A549 (cell line): ENCODE results near the gene ASPSCR1. TPM values are rescaled to one million over a fixed set of nuclear protein-coding genes. Genes with fewer than 3 reads are reported as not detected.
A peak's percentile ranks its signal among the peaks of the same experiment; 100 is the strongest.
"Not testable (repeated sequence)": the region's sequence is repeated elsewhere in the genome, so short reads cannot be mapped to it uniquely, and the experiment has no call there.

Experiments
- ATAC-seq, 2 experiments: fragments of 200-7000 bp in 1 of 2; fragments of >200 bp in 1 of 2; cut with Nextera tagmentation in 1 of 2; cut with Tn5 transposase in 1 of 2; 3 replicates each; pipeline versions ENCODE4 v1.8.0 to v1.9.1; 2018 to 2020; ENCODE audit warnings: mild to moderate bottlenecking in 1 of 2, moderate library complexity in 1 of 2
- CTCF ChIA-PET: fragments of 300-600 bp; sonication (Branson Sonifier 250); formaldehyde crosslinking; extraction: SDS; loops from one replicate; lab custom pipeline; 2021; ENCODE audit warnings: antibody characterized with exemption, inconsistent platforms; lab: Yijun Ruan, JAX
- POLR2A ChIA-PET: fragments of 350-600 bp; formaldehyde crosslinking; extraction: SDS; loops from one replicate; lab custom pipeline; 2021; ENCODE audit warnings: antibody characterized with exemption, inconsistent platforms; lab: Yijun Ruan, JAX
- DNase-seq, 2 experiments: peaks; one replicate each; pipeline versions ENCODE4 v3.0.0 to v3.0.0-alpha.2; 2011 to 2016; ENCODE audit warnings: low read depth in 1 of 2, low spot score in 1 of 2
- FAIRE-seq: peaks from 2 replicates; lab custom pipeline; 2011; peaks lifted over from hg19 to GRCh38; lab: Jason Lieb, UNC
- H3K27ac ChIP-seq, 2 experiments: fragments of >200 bp; sonication (Bioruptor Twin); formaldehyde crosslinking; 3 replicates each; pipeline ENCODE4 v1.5.1; 2016 to 2017
- H3K4me1 ChIP-seq: fragments of >200 bp; sonication (Bioruptor Twin); formaldehyde crosslinking; 3 replicates; pipeline ENCODE4 v1.6.1; 2016
- H3K4me2 ChIP-seq: fragments of >200 bp; sonication (Bioruptor Twin); formaldehyde crosslinking; 3 replicates; pipeline ENCODE4 v1.6.1; 2016
- H3K4me3 ChIP-seq: fragments of >200 bp; sonication (Bioruptor Twin); formaldehyde crosslinking; 3 replicates; pipeline ENCODE4 v1.5.1; 2016
- H3K9me3 ChIP-seq: fragments of >200 bp; sonication (Bioruptor Twin); formaldehyde crosslinking; 3 replicates; pipeline ENCODE4 v1.6.1; 2016
- ATOH8 ChIP-seq: fragments of 250-450 bp; sonication (Bioruptor Pico); IDR thresholded peaks from 2 replicates; pipeline ENCODE4 v1.5.0; 2020; ENCODE audit warnings: low read depth, mild to moderate bottlenecking, moderate library complexity
- BCL3 ChIP-seq: fragments of >200 bp; sonication (Bioruptor Twin); formaldehyde crosslinking; IDR thresholded peaks from 3 replicates; pipeline ENCODE4 v1.6.1; 2016
- CHD2 ChIP-seq: fragments of 150-350 bp; IDR thresholded peaks from 2 replicates; pipeline ENCODE4 v1.6.1; 2014; ENCODE audit warnings: low read length; ENCODE audit not compliant: partially characterized antibody
- FOSL2 ChIP-seq, 2 experiments: fragments of 450-650 bp in 1 of 2; fragments of >200 bp in 1 of 2; sonication (Bioruptor Twin) in 1 of 2; formaldehyde crosslinking; IDR thresholded peaks; 2 replicates each; pipeline versions ENCODE4 v1.5.0 to v1.6.1; 2016 to 2020; ENCODE audit warnings: mild to moderate bottlenecking in 1 of 2, moderate library complexity in 1 of 2
- JUNB ChIP-seq: fragments of >200 bp; sonication (Bioruptor Twin); formaldehyde crosslinking; IDR thresholded peaks from 2 replicates; pipeline ENCODE4 v1.6.1; 2016
- MAFK ChIP-seq: fragments of 450-650 bp; IDR thresholded peaks from 2 replicates; pipeline ENCODE4 v1.6.1; 2014; ENCODE audit not compliant: partially characterized antibody
- RAD21 ChIP-seq, 2 experiments: fragments of >200 bp in 1 of 2; sonication (Bioruptor Twin) in 1 of 2; formaldehyde crosslinking in 1 of 2; IDR thresholded peaks in 1 of 2; conservative IDR thresholded peaks in 1 of 2; 2 replicates in 1 of 2; 3 replicates in 1 of 2; pipeline ENCODE4 v1.6.1; 2012 to 2018; ENCODE audit warnings: inconsistent platforms in 1 of 2
- RCOR1 ChIP-seq: fragments of 150-350 bp; IDR thresholded peaks from 2 replicates; pipeline ENCODE4 v1.6.1; 2014; ENCODE audit warnings: antibody characterized with exemption, low read length, low read depth
- REST ChIP-seq: fragments of 200-600 bp; sonication (generic); IDR thresholded peaks from 2 replicates; pipeline ENCODE4 v1.6.1; 2016; ENCODE audit warnings: antibody characterized with exemption, mild to moderate bottlenecking, moderate library complexity
- SREBF2 ChIP-seq: fragments of 450-650 bp; IDR thresholded peaks from 2 replicates; pipeline ENCODE4 v1.6.1; 2014; ENCODE audit warnings: mild to moderate bottlenecking, moderate library complexity
- TP53 ChIP-seq: fragments of 250-450 bp; sonication (Bioruptor Pico); IDR thresholded peaks from 2 replicates; pipeline ENCODE4 v1.5.0; 2021; ENCODE audit warnings: mild to moderate bottlenecking, moderate library complexity
- USF2 ChIP-seq: fragments of 450-650 bp; IDR thresholded peaks from 2 replicates; pipeline ENCODE4 v1.6.1; 2014; ENCODE audit warnings: antibody characterized with exemption
- WGBS: methylation state at CpG from one replicate; pipeline ENCODE4 v1.1.6; 2017; ENCODE audit errors: missing lambda C conversion rate; 5-methylcytosine and 5-hydroxymethylcytosine counted together
- polyA plus RNA-seq, 4 experiments: library from polyadenylated mRNA; depleted of rRNA in 3 of 4; stranded (reverse); fragments of >200 nt; fragmentation: RNase III in 1 of 4; extraction: RNeasy Plus Mini Kit Qiagen cat#74134 plus additional on column Dnase treatment in 1 of 4; gene quantifications; 2 replicates in 3 of 4; 3 replicates in 1 of 4; pipeline ENCODE4 v1.2.3, GENCODE V29; 2011 to 2017

The ASPSCR1 gene
- polyA plus RNA-seq, 2 of the 4 experiments (the other 2 are of a cell fraction), result 12.3 to 25.7 TPM

- TF ChIP-seq MAFK (peak; percentile 59), RAD21 (conservative IDR thresholded peaks at IDR 0.05 in 1 of 2, IDR thresholded peaks at IDR 0.05 in 1 of 2) (no peak)
- CTCF ChIA-PET, result interaction anchor here (0.8 to 7.1 kb wide), 5 partner anchors 19 to 52 kb away, joined by 3 to 52 read pairs (median 27); partner anchors contain the start of genes CENPX and LRRC45
- Histone ChIP-seq H3K4me2 (peak overlapping the region; percentile 85), H3K27ac (peak overlapping the region; percentile 89 to 94; a peak in 5 of 6 replicates), H3K4me3 (peak overlapping the region; percentile 89), H3K9me3 (peaks cover 7% of the 10 kb centered on the region), H3K4me1 (peaks cover 12% of the 10 kb centered on the region)
- POLR2A ChIA-PET, result interaction anchor here (0.5 to 0.6 kb wide), 3 partner anchors 23 to 757 kb away, joined by 3 to 7 read pairs (median 3); partner anchors contain the start of gene FN3K
- 96% methylated on average over 27 of the region's 27 CpGs for WGBS
- DNase-seq (no peak), FAIRE-seq (no peak), ATAC-seq (no peak)
Measured at GRCh38 chr17:81978524-81979298, 1.3 kb downstream of the ASPSCR1 start.

- no peak for FAIRE-seq
Measured at GRCh38 chr17:81980122-81980521, 2.7 kb downstream of the ASPSCR1 start.

GRCh38 chr17:81980707-81981343 is 3.4 kb downstream of the ASPSCR1 start:
- FAIRE-seq (no peak), DNase-seq (no peak), ATAC-seq (no peak)
- POLR2A ChIA-PET, result no interaction called here
- Histone ChIP-seq H3K4me1 (peaks cover 12% of the 10 kb centered on the region), H3K9me3 (no peaks in the 10 kb centered on the region), H3K4me2 (no peak overlapping the region), H3K4me3 (no peak overlapping the region)
- TF ChIP-seq RCOR1 (no peak), CHD2 (no peak), BCL3 (no peak), REST (no peak), USF2 (no peak), JUNB (no peak), ATOH8 (CRISPR knock-in tag) (no peak), SREBF2 (no peak), TP53 (CRISPR knock-in tag) (no peak)
- TF ChIP-seq, all 56 proteins: peak for 0
- H3K27ac ChIP-seq, result no peak overlapping the region
- WGBS, result 85% methylated on average over 9 of the region's 9 CpGs
- CTCF ChIA-PET, result interaction anchor here (0.6 to 5.9 kb wide), 10 partner anchors 10 to 50 kb away, joined by 3 to 45 read pairs (median 4); partner anchors contain the start of genes CENPX and LRRC45

More at GRCh38 chr17:81980122-81980521, 2.7 kb downstream of the ASPSCR1 start:
- TF ChIP-seq ATOH8 (CRISPR knock-in tag), result no peak
- no peak for TF ChIP-seq FOSL2 (IDR thresholded peaks at IDR 0.05)
- TF ChIP-seq FOSL2 (CRISPR knock-in tag; IDR thresholded peaks at IDR 0.05), result peak; percentile 54; the same call in 1 of the 2 replicates
- TF ChIP-seq MAFK, result no peak
- TF ChIP-seq, all 56 proteins: peak for 1
- ChIA-PET POLR2A (interaction anchor here (1.0 kb wide), 1 partner anchor 43 kb away, joined by 3 read pairs; the partner anchor contains the start of genes CENPX and LRRC45), CTCF (interaction anchor here (1.3 to 5.9 kb wide), 6 partner anchors 11 to 50 kb away, joined by 3 to 45 read pairs (median 6); partner anchors contain the start of genes CENPX and LRRC45)
- ATAC-seq, result no peak
- H3K27ac ChIP-seq, result no peak overlapping the region
- no peak overlapping the region for H3K4me3 ChIP-seq
- H3K4me1 ChIP-seq, result peaks cover 12% of the 10 kb centered on the region
- no peak overlapping the region for H3K4me2 ChIP-seq
- H3K9me3 ChIP-seq, result no peaks in the 10 kb centered on the region
- DNase-seq, result no peak
- WGBS, result 93% methylated on average over 4 of the region's 4 CpGs

GRCh38 chr17:81981511-81981910 is 4.1 kb downstream of the ASPSCR1 start:
- H3K9me3 ChIP-seq, ATAC-seq, POLR2A ChIA-PET, DNase-seq, H3K4me2 ChIP-seq, FAIRE-seq, H3K4me3 ChIP-seq, H3K27ac ChIP-seq: not testable (repeated sequence)
- H3K4me1 ChIP-seq, result peaks cover 11% of the 10 kb centered on the region
- CTCF ChIA-PET, result interaction anchor here (0.9 to 5.9 kb wide), 5 partner anchors 10 to 49 kb away, joined by 3 to 45 read pairs (median 4); partner anchors contain the start of genes CENPX and LRRC45
- 98% methylated on average over 12 of the region's 12 CpGs for WGBS
